GM12892 (cell line): Measurements from ENCODE around the gene BNIP5.

Experiments
- DNase-seq: peaks from one replicate; pipeline ENCODE4 v3.0.0; 2011; ENCODE audit not compliant: insufficient read length
- FAIRE-seq: peaks from 2 replicates; lab custom pipeline; 2011; peaks lifted over from hg19 to GRCh38; lab: Jason Lieb, UNC
- POLR2A ChIP-seq: IDR thresholded peaks from 2 replicates; pipeline ENCODE4 v1.6.1; 2011; ENCODE audit warnings: low read depth, low read length, control low read depth
- POLR2AphosphoS5 ChIP-seq: IDR thresholded peaks from 2 replicates; pipeline ENCODE4 v1.6.1; 2011; ENCODE audit warnings: low read depth, low read length, control low read depth
- TAF1 ChIP-seq: IDR thresholded peaks from 2 replicates; pipeline ENCODE4 v1.6.1; 2011; ENCODE audit warnings: low read depth, mild to moderate bottlenecking, control low read depth, low read length, borderline replicate concordance

Gene BNIP5

DNA sequence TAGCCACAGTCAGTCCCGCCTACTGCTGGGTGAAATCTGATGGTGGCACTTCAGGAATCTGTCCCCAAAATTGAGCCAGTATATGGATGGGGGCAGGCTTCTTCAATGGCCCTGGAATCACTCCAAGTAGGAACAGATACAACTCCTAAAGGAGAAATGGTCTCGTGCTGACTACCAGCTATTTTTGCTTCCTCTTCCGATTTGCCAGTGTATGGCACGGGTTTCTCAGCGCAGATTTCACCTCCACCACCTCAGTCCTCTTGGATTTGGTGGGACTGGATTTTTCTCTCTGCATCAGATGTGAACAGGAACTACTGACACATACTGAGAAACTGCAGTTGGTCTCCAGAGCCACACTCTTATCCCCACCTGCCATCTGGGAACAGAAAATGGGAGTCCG, 39.6 kb downstream of the BNIP5 start:
- TF ChIP-seq TAF1 (no peak), POLR2A (no peak), POLR2AphosphoS5 (no peak)
- FAIRE-seq (no peak), DNase-seq (no peak)

- no peak for DNase-seq
- TF ChIP-seq TAF1 (no peak), POLR2A (no peak), POLR2AphosphoS5 (no peak)
- FAIRE-seq, result no peak
Measured at GRCh38 chr6:36296240-36296639, 40.4 kb downstream of the BNIP5 start.

- no peak for DNase-seq
- no peak for FAIRE-seq
- TF ChIP-seq POLR2AphosphoS5 (no peak), POLR2A (no peak), TAF1 (no peak)
Measured at GRCh38 chr6:36292170-36292569, 44.5 kb downstream of the BNIP5 start.

DNA sequence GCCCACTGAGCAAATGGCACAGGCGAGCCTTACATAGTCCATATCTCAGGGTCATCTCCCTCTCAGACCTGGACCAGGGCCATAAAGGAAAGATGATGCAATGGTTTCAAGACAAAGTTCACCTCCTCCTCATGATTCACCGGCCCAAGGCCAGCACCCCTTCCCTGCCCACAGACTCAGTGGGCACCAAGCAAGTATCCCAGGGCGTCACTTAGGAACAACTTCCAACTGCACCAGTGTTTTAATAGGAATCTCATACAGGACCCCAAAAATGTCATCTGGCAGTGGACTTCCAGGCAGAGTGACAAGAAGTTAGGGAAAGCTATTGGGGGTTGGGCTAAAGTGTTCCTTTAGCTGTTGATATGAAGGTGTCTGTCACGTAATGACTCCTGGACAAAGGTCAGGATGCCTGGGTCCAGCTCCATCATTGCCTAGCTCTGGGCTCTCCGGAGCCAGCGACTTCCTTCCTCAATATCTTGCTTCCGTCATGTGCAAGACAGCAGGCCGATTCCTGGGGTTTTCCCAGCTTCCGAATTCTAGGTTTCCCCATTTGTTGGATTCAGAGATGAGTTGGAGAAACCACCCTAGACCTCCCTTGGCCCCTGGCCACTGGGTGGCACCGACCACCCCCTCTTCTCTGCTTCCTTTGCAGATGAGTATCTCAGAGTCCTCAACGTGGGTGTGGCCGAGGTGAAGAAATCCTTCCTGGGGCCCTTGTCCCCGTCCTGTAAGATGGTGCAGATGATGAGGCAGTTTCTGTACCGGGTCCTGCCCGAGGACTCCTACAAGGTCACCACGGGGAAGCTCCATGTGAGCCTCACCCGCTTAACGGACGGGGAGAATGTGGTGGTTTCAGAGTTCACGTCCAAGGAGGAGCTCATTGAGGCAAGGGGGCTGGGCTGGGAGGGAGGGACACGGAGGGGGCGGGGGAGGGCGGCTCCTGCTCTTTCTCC, 45.7 kb downstream of the BNIP5 start:
- DNase-seq, result no peak
- FAIRE-seq, result no peak
- TF ChIP-seq TAF1 (no peak), POLR2AphosphoS5 (no peak), POLR2A (no peak)

DNA sequence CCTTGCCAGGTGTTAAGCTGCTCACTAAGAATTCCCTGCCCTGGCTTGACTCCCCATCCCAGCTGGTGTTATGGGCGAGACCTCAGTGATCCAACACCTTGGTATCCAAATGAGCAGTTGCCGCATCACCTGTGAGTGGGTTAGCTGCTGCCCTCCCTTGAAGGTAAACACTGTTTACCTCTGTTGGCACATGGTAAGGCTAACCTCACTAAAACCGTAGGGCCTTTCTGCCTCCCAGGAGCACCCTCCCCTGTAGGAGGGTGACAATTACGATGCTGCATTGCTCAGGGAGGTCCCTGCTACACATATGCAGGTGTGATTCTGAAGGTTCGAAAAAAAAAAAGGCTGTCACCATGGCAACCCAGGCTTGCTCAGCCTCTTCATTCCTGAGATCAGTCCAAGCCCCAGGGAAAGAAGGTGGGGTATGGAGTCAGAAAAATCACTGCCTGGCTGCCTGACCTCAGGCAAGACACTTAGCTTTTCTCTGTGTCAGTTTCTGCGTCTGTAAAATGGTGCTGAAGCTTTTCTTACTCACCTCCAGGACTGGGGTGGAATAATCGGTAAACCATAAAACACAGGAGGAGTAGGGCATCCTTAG, 47.3 kb downstream of the BNIP5 start:
- no peak for FAIRE-seq
- TF ChIP-seq TAF1 (no peak), POLR2AphosphoS5 (no peak), POLR2A (no peak)
- DNase-seq, result no peak

- TF ChIP-seq POLR2A, result no peak
- TF ChIP-seq TAF1, result no peak
- TF ChIP-seq POLR2AphosphoS5, result no peak
- FAIRE-seq (no peak), DNase-seq (no peak)
Measured at GRCh38 chr6:36286858-36287257, 49.8 kb downstream of the BNIP5 start.

- no peak for TF ChIP-seq POLR2A
- no peak for TF ChIP-seq POLR2AphosphoS5
- TF ChIP-seq TAF1, result no peak
- DNase-seq, result no peak
- no peak for FAIRE-seq
Measured at GRCh38 chr6:36285797-36286196, 50.9 kb downstream of the BNIP5 start.

DNA sequence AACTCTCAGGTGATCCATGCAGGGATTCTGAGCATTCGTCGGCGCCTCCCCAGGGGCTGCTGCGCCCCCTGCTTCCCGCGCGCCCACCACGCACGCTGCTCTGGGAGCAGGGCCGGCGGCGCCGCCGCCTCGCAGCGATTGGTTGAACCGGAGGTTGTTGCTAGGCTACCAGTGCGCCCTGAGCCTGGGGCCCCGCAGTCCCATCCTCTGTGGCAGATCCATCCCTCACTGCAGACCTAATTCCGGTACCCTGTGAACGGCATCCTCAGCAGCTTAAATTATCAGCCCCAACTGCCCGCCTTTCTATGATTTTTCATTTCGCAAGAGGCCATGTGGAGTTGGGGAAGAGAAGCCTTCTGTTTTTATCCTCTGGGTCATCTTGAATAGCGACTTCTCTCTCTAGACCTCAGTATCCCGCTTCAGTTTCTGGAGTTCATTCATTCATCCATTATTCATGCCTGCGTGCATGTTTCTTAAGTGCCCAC, 51.5 kb downstream of the BNIP5 start:
- DNase-seq (no peak), FAIRE-seq (no peak)
- no peak for TF ChIP-seq POLR2A
- no peak for TF ChIP-seq POLR2AphosphoS5
- no peak for TF ChIP-seq TAF1

GRCh38 chr6:36284359-36284758, 52.3 kb downstream of the BNIP5 start:
- DNase-seq, result no peak
- FAIRE-seq, result no peak
- no peak for TF ChIP-seq POLR2AphosphoS5
- TF ChIP-seq POLR2A, result no peak
- no peak for TF ChIP-seq TAF1

- DNase-seq (no peak), FAIRE-seq (no peak)
- TF ChIP-seq POLR2AphosphoS5 (no peak), TAF1 (no peak), POLR2A (no peak)
Measured at GRCh38 chr6:36283608-36284007, 53.1 kb downstream of the BNIP5 start.

DNA sequence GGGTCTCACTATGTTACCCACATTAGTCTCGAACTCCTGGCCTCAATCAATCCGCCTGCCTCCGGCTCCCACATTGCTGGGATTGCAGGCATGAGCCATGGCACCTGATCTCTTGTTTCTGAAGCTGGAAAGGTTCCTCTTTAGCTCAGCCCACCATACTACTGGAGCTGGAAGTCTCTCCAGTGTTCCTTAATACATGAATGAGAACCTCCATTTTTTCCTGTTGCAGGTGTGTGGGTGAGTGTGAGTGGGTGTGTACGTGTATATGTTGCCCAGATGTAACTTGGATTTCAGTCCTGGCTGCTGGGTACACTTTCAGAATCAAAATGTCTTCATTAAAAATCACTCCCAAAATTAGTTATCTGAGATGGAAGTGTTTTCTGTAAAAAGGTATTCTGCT, 55.7 kb downstream of the BNIP5 start:
- DNase-seq (no peak), FAIRE-seq (no peak)
- TF ChIP-seq POLR2A (no peak), TAF1 (no peak), POLR2AphosphoS5 (no peak)

DNA sequence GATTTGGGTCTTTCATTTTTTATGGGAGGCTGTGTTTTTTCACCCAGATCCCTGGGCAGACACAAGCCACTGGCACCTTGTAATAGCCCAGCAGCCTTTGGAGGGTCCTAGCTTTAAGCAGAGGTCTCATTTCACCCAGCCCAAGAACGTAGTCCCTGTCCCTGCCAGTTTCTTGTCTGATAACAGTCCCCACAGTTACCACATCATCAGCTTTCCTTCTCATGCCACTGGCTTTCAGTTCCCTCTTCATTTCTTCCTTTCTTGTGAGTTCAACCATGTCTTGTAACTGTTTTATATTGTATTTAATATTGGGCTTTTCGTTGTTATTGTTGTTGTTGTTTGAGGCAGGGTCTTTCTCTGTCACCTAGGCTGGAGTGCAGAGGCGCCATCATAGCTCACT, 56.2 kb downstream of the BNIP5 start:
- TF ChIP-seq TAF1, result no peak
- TF ChIP-seq POLR2A, result no peak
- TF ChIP-seq POLR2AphosphoS5, result no peak
- FAIRE-seq (no peak), DNase-seq (no peak)

GRCh38 chr6:36277946-36278470, 58.7 kb downstream of the BNIP5 start:
- DNase-seq (no peak), FAIRE-seq (no peak)
- TF ChIP-seq POLR2AphosphoS5 (no peak), POLR2A (no peak), TAF1 (no peak)
